NCI-H1436 treated with DMSO at 0.1 percent for 48 hours (cell line): ENCODE results near the gene SYNPR.

ENCODE experiments used
- DNase-seq: peaks from one replicate; lab custom pipeline; 2025; lab: John Stamatoyannopoulos, UW

The SYNPR gene

DNA sequence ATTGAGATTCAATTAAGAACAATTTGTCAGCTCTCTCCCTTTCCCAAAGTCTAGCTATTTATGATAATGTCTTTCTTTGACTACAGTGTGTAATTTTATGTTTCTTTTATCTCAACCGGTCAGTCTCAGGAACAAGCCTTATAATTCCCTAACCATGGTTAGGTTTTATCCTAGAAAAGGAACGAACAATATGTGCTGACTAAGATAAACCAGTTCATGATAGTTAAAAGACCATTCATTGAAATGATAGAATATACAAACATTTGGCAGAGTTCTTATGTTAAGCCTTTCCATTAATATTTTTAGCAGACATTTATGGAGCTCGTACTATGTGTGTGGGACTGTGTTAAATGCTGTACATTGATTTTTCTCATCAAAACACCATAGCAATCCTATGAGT is 106.3 kb downstream of the SYNPR start:
- DNase-seq: no peak

DNA sequence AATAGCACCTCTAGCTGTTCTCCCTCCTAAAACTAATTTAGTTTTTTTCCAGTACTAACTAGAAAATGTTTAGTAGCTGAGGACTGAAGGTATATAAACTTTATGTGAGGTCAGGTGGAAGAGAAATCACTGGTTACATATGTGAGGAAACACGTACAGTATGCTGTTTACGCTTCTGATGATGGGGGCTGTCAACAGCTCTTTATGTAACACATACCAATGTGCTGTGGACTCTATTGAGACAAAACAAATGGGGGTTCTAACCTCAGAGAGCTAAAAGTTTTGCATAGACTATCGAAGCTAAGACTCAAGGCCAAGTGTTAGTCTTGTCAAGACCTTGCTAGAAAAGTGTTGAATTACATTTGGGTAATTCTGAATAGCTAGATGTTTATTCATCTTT is 107.5 kb downstream of the SYNPR start:
- DNase-seq: no peak

DNA sequence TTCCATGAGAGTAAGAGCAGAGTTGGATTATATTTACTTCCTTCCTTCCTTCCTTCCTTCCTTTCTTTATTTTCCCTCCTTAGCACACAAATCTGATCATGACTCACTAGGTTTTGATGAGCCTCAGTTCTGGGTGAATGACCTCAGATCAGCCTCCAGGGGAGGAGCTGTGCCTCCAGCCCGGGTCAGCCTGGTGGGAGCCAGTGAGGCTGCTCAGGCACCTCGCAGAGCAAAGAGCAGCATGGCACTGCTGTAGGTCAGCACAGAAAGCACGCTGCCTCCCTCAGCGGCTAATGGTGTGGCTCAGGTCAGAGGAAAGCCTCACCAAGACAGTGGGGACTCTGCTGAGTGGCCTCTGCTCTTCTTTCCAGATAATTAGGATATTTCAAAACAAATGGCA is 108.5 kb downstream of the SYNPR start:
- no peak for DNase-seq

DNA sequence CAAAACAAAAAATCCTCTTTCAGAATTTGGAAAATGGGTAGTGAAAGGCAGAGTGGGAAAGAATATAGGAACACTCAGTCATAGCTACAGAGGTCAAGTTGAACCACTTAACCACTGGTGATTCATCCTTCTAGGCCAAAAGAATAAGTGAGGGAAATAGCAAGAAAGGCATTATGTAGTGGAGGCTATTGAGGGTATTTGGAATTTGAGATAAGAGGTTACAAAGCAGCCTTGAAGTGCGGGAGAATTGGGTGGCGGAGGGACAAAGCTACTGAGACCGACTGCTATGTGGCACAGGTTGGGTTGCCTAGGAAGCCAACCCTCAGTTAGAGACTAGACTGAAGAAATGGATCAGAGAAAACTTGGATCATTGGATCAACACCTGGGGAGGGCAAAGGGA is 109.5 kb downstream of the SYNPR start:
- no peak for DNase-seq

GRCh38 chr3:63390710-63391230 is 112.7 kb downstream of the SYNPR start:
- DNase-seq: no peak

- DNase-seq: no peak
These were observed 117.9 kb downstream of the SYNPR start for GRCh38 chr3:63395960-63396359.

GRCh38 chr3:63400246-63400860 is 122.2 kb downstream of the SYNPR start:
- no peak for DNase-seq

- no peak for DNase-seq
These were observed 127.8 kb downstream of the SYNPR start for GRCh38 chr3:63405882-63406281.

GRCh38 chr3:63413523-63413922 is 135.4 kb downstream of the SYNPR start:
- no peak for DNase-seq

DNA sequence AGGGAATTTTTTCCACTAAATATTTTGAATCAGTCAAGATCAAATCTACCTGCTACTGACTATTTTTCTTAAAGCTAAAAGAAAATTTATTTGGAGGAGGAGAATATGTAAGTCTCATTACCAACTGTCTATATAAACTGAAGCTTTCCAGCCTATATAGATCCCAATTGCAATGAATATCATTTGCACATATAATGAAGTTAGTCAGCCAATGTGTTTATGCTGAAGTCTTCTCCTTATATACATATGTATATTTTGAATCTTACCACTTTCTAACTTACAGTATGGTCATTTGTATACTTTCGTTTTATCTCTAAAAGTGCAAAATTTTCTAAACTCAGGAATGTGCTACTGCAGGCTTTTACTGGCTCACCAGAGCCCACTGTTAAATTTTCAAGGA is 136.5 kb downstream of the SYNPR start:
- DNase-seq: no peak

- DNase-seq: no peak
These were observed 151.8 kb downstream of the SYNPR start for GRCh38 chr3:63429905-63430304.

- DNase-seq: no peak
These were observed 152.8 kb downstream of the SYNPR start for GRCh38 chr3:63430875-63431274.

GRCh38 chr3:63437858-63438257 is 159.8 kb downstream of the SYNPR start:
- DNase-seq: no peak

GRCh38 chr3:63438826-63439371 is 160.8 kb downstream of the SYNPR start:
- no peak for DNase-seq

- peak; percentile 44 for DNase-seq
These were observed 163.2 kb downstream of the SYNPR start for GRCh38 chr3:63441262-63441661.

DNA sequence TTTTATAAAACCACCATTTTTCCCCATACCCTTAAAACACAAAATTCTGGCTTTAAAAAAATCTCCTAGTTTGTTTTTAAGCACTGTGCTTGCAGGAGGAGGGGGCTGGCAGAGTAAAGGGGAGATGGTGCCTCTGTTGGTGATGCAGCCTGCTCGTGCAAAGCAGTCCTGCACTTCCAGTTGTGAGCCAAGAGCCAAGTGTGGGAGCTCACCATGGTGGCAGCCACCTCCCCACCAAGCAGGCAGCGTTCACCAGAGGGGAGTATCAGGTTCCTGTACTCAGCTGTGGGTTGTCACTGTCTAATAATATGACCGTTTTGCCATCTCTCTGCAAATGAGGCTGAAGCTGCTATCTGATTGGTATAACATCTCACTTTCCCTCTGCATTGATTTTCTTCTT is 164.8 kb downstream of the SYNPR start:
- no peak for DNase-seq

- no peak for DNase-seq
These were observed 171.9 kb downstream of the SYNPR start for GRCh38 chr3:63450023-63450422.

DNA sequence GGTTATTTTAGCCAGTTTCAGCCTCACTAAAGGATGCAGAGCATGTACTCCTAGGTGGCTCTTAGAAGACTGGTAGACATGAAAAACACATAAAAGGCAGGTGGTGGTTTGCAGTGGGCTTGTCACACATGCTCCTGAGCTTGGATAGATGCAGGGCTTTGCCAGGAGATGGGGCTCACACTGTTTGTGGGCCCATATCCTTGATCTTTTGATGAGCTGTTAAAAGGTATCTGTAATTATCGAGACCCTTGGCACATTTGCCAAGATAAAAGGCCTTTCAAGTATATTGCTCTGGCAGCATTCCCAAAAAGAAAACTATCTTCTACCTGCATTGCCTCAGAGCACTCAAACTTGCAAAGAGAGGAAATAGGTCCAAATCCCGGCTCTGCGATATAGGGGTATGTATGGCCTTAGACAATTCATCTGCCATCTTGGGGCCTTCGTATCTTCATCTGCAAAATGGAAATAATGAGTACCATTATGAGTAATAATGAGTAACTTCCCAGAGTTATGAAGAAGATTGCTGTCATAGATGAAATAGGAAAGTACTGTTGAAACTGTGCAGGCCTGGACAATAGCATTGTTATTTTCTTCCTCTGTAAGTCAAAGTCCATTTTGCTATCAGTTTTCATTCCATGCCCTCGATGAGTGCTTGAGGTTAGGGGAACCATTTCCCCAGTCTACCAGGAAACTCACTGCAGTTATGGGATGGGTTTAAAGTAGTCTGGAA is 172.7 kb downstream of the SYNPR start:
- no peak for DNase-seq

- no peak for DNase-seq
These were observed 178.8 kb downstream of the SYNPR start for GRCh38 chr3:63456901-63457300.

DNA sequence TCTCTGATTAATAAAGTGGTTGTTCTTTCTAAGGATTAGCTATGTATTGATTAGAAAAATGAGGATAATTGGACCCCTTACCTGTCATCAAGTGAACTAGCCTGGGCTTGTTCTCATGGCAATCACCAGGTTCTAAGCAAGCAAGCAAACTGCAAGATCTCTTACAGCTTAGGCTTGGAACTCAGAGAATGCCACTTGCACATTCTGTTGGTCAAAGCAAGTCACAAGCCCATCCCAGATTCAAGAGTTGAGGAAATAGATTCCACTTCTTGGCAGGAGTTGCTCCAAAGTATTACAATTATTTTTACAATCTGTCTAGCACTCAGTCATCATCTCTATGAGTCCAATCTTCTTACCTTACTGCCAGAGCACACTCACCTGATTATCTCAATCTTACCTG is 180.3 kb downstream of the SYNPR start:
- DNase-seq: no peak

DNA sequence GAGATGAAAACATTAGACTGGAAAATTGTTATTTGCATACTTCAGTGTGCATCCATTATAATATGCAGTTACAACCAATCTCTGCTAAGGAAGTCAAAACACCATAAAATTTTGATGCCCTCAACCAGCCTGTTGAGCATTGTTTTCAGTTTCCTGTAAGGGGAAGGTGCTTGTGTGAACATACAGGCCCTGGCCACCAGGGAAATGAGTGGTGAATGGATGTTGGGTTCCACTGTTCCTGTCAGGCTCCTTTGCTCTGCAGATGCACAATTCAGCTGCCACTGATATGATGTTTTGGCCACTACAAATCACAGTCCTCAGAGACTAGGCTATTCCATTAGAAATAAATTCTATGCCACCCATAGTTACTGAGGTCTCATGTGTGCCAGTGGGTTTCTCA is 184.6 kb downstream of the SYNPR start:
- DNase-seq: no peak

- DNase-seq: no peak
These were observed 189.3 kb downstream of the SYNPR start for GRCh38 chr3:63467392-63467791.

DNA sequence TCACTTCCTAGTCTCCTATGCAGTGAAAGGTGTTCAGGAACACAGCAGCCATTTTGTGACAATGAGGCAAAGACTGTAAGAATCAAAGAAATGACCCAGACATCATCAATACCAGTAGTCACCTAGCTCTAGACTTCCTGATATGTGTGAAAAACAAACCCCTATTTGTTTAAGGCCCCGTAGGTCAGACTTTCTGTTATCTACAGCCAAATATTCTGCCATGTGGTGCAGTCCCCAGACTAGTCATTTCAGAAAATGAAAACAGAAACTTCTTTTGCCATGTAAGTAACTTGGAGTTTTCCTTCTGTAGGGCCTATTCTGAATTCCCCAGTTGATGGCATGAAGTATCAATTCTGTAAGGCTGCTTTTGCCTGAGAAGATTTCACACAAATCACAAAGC is 192.6 kb downstream of the SYNPR start:
- no peak for DNase-seq
